ENCODE data around the gene CD1E.
"Not testable (repeated sequence)": the region's sequence is repeated elsewhere in the genome, so short reads cannot be mapped to it uniquely, and the experiment has no call there.

CD1E gene
- 0 reads per million in 2 donors for total RNA-seq

DNA sequence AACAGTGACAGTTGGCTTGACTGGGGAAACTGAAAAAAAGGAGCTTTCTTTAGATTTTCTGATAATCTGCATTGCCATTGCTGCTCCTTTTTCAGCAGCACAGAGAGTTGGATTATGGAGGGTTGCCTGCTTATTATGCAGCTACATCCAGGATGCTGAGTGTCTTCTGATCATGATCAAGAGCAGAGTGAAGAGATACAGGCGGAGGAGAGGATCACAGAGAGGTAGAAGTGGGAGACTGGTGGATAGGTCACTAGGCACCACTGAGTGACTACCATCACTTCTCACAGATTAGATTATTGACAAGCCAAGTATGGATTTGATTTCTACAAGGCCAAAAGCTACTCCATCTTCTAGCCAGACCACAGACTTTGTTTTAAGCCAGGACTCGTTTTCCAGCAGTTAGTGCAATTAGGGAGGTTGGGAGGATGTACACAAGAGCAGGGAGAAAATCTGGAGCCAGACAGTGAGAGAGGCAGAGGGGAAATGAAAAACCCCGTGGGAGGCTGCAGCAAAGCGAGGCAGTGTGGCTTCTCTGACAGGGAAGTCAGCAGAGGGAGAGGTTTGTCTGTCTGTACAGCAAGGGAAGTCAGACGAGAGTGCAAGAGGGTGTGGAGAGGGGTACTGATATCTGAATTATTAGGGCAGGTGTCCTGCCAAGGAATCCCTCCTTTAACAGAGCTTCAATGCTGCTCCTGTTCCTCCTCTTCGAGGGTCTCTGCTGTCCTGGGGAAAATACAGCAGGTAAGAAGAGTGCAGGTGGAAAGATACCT is at the start of gene CD1E:
CD1E (plus strand) TSS at position 592 of the 773 bp plus-strand sequence; CDS start at position 687, 95 bp downstream.
- no peak for DNase-seq

DNA sequence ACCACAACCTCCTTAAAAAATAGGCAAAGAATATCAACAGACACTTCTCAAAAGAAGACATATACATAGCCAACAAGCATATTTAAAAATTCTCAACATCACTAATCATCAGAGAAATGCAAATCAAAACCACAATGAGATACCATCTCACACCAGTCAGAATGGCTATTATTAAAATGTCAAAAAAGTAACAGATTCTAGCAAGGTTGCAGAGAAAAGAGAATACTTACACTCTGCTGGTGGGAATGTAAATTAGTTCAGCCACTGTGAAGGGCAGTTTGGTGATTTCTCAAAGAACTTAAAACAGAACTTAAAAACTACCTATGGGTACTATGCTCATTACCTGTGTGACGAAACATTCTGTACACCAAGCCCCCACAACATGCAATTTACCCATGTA is 43.1 kb upstream of the CD1E start:
- DNase-seq = no peak

DNA sequence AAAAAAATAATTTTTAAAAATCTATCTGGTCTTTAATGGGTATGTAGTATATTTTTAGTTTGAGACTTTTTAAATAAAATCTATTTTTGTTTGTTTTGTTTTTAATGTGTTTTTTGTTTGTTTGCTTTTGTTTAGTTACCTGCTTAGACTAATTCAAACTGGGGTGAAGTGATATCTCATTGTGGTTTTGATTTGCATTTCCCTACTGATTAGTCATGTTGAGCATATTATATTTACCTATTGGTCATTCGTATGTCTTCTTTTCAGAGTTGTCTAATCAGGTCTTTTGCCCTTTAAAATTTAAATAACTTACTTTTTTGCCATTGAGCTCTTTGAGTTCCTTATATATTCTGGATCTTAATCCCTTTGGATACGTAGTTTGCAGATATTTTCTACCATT is 42.6 kb upstream of the CD1E start:
- no peak for DNase-seq

DNA sequence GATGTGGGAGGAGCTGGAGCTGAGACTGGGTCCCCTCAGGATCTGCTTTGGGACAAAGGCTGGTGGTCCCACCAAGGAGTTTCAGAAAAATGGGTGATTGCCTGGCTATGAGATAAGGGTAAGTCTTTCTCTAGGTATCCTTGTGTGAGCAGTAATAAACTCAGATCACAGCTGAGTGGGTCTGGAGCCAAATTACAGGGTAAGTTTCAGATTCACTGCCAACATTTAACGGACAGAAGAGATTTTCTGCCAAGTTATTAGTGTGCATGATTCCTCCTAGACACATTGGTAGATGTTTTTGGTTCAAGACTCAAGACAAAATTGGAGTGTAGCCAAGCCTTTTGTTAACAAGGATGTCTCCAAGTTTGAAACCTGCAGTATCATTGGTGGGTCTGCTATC is 29.8 kb upstream of the CD1E start:
- no peak for DNase-seq

DNA sequence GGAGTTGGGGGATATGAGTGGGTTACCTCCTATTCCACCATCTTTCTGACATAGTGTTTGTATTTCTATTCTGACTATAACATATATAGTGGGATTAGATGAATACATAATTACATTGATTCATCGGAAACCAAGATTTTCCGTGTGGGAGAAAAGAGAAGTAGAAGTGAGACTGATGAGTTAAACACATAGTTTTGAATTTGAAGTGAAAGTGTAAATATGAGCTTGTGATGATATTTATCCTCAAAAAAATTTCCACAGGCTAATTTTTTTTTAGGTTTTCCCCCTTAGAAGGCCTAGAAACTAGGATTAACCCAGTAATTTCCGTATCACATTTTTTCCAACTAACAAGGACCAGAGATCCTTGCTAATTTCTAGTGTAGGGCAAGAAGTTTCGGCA is 29.3 kb upstream of the CD1E start:
- DNase-seq = no peak

DNA sequence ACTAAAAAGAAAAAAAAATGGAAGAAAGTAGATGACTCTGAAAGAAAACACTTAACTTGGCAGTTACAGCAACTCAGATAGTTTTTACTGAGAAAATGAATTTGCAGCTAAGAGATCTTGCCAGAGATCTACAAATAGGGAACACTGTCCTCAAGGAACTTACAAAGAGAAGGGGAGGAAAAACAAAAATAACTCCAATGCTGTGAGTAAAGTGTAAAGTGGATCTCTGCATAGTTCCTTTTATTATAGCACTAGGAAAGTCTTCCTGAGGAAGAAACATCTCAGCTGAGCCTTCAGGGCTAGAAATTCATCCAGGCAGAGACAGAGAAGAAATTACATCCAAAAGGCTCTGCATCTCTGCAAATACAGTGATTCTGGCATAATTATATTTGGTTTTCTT is 26.2 kb upstream of the CD1E start:
- DNase-seq = no peak

DNA sequence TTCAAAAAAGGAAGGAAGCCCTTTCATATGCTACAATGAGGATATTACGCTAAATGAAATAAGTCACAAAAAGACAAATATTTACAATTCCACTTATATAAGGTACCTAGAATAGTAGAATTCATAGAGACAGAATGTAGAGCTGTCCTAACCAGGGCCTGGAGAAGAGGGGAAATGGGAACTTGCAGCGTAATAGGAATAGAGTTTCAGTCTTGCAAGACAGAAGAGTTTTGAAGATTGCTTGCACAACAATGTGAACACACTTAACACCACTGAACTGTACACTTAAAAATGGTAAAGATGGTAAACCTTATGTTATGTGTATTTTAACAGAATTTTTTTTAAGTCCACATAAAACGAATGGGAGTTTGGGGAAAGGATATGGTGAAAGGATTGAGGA is 25.3 kb upstream of the CD1E start:
- DNase-seq = no peak

DNA sequence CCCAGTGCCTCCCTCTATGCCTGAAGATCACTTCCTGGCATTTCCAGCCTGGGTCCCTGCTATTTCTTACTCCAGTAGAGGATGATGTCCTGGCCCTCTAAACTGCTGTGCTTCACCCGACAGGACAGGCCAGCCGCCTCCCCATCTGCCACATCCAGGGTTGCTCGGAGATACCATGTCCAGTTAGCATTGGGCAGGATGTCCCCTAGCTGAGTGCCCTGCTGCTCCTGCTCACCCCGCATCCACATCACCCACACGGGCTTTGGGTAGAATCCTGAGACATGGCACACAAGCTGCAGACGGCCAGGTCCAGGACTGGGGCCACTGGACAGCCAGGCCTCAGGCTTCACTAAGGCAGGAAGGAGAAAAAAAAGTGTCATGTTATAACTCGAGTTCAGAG is 24.4 kb upstream of the CD1E start:
- DNase-seq = no peak

DNA sequence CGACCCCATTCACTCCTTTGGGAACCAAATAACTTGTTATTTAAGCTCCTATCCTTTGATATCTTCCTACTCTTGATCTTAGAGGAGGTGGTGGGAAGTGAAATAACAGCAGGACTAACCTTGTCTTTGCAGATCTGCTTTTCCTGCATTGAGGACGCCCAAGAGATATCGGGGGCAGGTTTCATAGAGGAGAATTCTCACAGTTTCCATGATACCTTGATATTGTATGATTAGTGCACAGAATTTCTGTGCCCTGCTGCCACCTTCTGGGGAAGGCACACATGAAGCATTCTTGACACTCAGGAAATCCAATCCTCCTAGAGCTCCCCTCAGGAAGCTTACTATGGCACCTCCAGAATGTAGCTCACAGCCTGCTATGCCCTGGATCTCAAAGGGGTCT is 24.0 kb upstream of the CD1E start:
- DNase-seq = no peak

DNA sequence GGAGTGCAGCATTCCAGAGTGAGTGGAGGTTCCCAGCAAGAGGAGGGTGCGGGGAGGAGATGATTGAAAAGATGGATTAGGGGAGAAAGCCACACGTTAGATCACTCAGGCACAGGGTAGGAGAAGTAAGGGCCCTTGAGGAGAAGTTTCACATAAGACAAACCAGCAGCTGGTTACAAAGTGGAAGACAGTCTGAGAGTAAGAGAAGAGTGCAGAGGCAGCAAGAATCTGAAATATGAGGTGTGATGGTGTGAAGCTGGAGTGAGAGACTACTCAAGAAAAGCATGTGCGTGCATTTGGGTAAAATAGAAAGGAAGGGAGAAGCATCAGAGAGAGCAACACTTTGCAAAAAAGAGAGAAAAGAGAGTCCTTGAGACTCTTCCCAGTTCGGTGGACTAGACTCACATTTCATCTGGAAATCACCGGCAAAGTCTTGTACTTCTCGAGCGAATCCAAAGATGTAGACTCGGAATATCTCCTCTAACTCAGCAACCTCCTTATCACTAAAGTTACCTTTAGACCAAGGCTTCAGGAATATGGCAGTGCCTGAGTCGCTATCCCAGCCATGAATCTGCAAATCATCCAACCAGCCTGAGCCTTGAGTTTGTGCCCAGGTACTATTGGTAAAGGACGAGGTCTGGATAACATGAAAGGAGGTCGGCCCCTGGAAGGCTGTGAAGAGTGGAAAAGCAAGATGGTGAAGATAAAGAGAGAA is 23.1 kb upstream of the CD1E start:
- DNase-seq = no peak

DNA sequence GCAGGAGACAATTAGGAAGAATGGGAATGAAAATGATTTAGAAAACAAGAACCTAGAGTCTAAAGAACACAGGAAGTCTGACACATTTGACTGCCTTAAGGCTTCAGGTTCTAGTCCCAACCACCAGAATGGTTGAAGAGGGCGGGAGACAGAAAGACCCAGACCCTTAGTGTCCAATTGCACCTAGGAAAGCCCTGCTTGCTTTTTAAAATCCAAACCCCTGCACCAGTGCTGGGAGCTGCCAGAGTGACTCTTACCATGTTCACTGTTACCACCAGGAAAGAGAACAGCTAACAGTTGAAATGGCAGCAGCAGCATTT is 22.6 kb upstream of the CD1E start:
- no peak for DNase-seq

DNA sequence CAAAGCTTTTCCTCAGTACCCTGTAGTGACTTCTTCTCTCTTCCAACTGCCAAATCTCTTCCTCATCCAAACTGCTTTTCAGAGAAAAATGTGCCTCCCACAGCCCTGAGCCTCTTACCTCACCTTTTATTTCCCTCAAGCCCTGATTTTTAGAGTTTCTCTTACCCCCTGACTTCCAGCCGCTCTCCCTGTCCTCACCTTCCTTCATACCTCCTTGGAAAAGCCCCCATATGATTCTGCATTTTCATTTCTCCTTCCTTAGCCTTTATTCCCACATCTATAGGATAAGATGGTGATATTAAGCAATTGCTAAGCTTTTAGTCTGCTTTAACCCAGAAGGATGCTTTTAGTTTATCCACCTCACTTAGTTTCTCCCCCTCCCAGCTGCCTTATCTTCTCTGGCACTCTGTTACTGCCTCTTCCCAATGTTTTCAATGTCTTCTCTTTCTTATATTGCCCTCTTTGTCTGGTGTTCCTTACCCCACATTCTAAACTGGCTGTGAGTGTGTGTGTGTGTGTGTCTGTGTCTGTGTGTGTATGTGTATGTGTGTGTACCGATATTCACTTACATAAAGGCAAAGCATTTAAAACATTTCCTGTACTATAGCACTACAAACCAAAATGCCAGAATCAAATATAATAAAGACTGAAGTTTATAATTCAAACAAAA is 22.1 kb upstream of the CD1E start, which contains the start of gene CD1B:
CD1B (minus strand) TSS at position 51 of the 670 bp plus-strand sequence. CDS start 108 bp downstream, outside the sequence.
- no peak for DNase-seq

GRCh38 chr1:158333405-158334155 is 20.1 kb upstream of the CD1E start:
- no peak for DNase-seq

DNA sequence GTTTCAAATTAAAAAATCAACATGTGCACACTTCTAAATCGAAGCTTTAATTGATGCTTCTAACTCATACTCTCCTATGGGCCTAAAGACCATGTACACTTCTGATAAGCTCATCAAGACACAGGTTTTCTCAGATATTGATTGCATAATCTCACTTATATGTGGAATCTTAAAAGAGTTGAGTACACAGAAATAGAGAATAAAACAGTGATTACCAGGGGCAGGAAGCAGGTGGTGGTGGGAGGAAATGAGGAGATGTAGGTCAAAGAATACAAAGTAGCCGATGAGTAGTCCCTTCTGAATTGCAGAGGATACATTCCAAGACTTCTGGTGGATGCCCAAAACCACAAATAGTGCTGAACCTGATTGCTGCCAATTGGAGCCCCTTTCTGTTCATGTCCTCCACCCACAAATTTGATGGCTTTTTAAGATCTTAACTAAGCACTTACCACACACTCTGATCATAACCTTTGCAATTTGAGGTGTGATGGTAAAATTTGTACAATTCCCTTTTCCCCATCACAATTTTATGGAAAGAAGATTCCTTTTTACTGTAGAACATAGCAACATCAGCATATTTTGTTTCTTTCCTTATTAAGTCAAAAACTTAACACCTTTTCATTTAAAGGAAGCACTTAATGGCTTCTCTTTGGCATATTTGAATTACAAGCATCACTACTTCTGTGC is 19.0 kb upstream of the CD1E start:
- no peak for DNase-seq

GRCh38 chr1:158335213-158335532 is 18.5 kb upstream of the CD1E start:
- no peak for DNase-seq

DNA sequence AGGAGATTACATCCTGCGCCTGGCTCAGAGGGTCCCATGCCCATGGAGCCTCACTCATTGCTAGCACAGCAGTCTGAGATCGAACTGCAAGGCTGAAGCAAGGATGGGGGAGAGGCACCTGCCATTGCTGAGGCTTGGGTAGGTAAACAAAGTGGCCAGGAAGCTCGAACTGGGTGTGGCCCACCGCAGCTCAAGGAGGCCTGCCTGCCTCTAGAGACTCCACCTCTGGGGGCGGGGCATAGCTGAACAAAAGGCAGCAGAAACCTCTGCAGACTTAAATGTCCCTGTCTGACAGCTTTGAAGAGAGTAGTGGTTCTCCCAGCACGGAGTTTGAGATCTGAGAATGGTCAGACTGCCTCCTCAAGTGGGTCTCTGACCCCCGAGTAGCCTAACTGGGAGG is 17.3 kb upstream of the CD1E start:
- DNase-seq = not testable (repeated sequence)

GRCh38 chr1:158348946-158349345 is 4.7 kb upstream of the CD1E start:
- not testable (repeated sequence) for DNase-seq

GRCh38 chr1:158354255-158354654 is 561 bp downstream of the CD1E start:
- no peak for DNase-seq

DNA sequence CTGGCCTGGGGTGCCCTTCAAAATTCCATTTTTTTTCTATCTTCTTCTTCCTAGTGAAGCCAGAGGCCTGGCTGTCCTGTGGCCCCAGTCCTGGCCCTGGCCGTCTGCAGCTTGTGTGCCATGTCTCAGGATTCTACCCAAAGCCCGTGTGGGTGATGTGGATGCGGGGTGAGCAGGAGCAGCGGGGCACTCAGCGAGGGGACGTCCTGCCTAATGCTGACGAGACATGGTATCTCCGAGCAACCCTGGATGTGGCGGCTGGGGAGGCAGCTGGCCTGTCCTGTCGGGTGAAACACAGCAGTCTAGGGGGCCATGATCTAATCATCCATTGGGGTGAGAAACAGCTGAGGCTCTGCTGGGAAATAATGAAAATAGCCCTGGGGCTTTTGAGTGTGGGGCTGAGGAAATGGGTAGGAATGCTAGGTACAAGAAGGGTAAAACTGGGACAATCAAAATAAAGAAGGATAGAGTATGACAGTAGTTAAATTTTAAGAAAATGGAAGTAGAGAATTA is 2.1 kb downstream of the CD1E start:
- no peak for DNase-seq

GRCh38 chr1:158356616-158357015 is 2.9 kb downstream of the CD1E start:
- no peak for DNase-seq

GRCh38 chr1:158357441-158357840 is 3.7 kb downstream of the CD1E start:
- no peak for DNase-seq

- no peak for DNase-seq
Observed at GRCh38 chr1:158362482-158362881, 8.8 kb downstream of the CD1E start.
